Activated effector memory CD4-positive, alpha-beta T cell treated with Interleukin-2 at 50 U/mL for 16 hours (primary cell): Measurements from ENCODE around the gene CYP4B1.
"Not testable (repeated sequence)": the region's sequence is repeated elsewhere in the genome, so short reads cannot be mapped to it uniquely, and the experiment has no call there.

ENCODE experiments used
- DNase-seq: peaks from one replicate; pipeline ENCODE4 v3.0.0-alpha.2; 2020

CYP4B1 gene

GRCh38 chr1:46798810-46799209 lies at the start of gene CYP4B1:
Gene CYP4B1, plus strand, starts transcription at chr1:46799046. Its CDS starts 36 bp downstream, at chr1:46799082.
- DNase-seq: no peak

GRCh38 chr1:46749404-46749803 lies 49.4 kb upstream of the CYP4B1 start:
- no peak for DNase-seq

GRCh38 chr1:46749921-46750404 lies 48.9 kb upstream of the CYP4B1 start:
- no peak for DNase-seq

GRCh38 chr1:46753985-46754384 lies 44.9 kb upstream of the CYP4B1 start:
- no peak for DNase-seq

GRCh38 chr1:46754707-46755106 lies 44.1 kb upstream of the CYP4B1 start:
- not testable (repeated sequence) for DNase-seq

GRCh38 chr1:46755121-46755520 lies 43.7 kb upstream of the CYP4B1 start:
- no peak for DNase-seq

- DNase-seq: no peak
These were observed 41.4 kb upstream of the CYP4B1 start for GRCh38 chr1:46757247-46757955.

GRCh38 chr1:46757956-46758528 lies 40.8 kb upstream of the CYP4B1 start:
- DNase-seq: no peak

- no peak for DNase-seq
These were observed 38.2 kb upstream of the CYP4B1 start for GRCh38 chr1:46760558-46761166.

GRCh38 chr1:46761740-46762139 lies 37.1 kb upstream of the CYP4B1 start:
- DNase-seq: no peak

GRCh38 chr1:46764402-46764801 lies 34.4 kb upstream of the CYP4B1 start:
- DNase-seq: no peak

- no peak for DNase-seq
These were observed 31.1 kb upstream of the CYP4B1 start for GRCh38 chr1:46767649-46768282.

GRCh38 chr1:46768445-46768844 lies 30.4 kb upstream of the CYP4B1 start:
- DNase-seq: no peak

GRCh38 chr1:46769028-46769740 lies 29.7 kb upstream of the CYP4B1 start:
- DNase-seq: no peak

GRCh38 chr1:46770541-46770940 lies 28.3 kb upstream of the CYP4B1 start:
- no peak for DNase-seq

- no peak for DNase-seq
These were observed 26.3 kb upstream of the CYP4B1 start for GRCh38 chr1:46772571-46772970.

- DNase-seq: no peak
These were observed 24.5 kb upstream of the CYP4B1 start for GRCh38 chr1:46774297-46774696.

GRCh38 chr1:46778456-46778855 lies 20.4 kb upstream of the CYP4B1 start:
- DNase-seq: not testable (repeated sequence)

- no peak for DNase-seq
These were observed 14.2 kb upstream of the CYP4B1 start for GRCh38 chr1:46784666-46785065.

- not testable (repeated sequence) for DNase-seq
These were observed 10.2 kb upstream of the CYP4B1 start for GRCh38 chr1:46788634-46789033.

GRCh38 chr1:46790446-46791101 lies 8.3 kb upstream of the CYP4B1 start:
- DNase-seq: no peak

GRCh38 chr1:46793126-46793525 lies 5.7 kb upstream of the CYP4B1 start:
- no peak for DNase-seq
